DOHH2 (cell line): ENCODE data around the gene PHRF1.

Experiments
- H3F3A ChIP-seq: fragments of 200-600 bp; sonication (generic), shearing (Covaris generic); 2 replicates; pipeline ENCODE4 v1.6.0; 2016; ENCODE audit warnings: antibody characterized with exemption, mild to moderate bottlenecking; ENCODE audit not compliant: control insufficient read depth, insufficient read depth
- H3K27ac ChIP-seq: fragments of 200-600 bp; sonication (generic); 2 replicates; pipeline ENCODE4 v1.5.1; 2014; ENCODE audit warnings: low read depth, mild to moderate bottlenecking, low read length, moderate library complexity
- H3K27me3 ChIP-seq: fragments of 200-600 bp; sonication (generic); 2 replicates; pipeline ENCODE4 v1.6.1; 2014; ENCODE audit warnings: mild to moderate bottlenecking, low read length, mixed read lengths; ENCODE audit not compliant: control insufficient read depth
- H3K36me3 ChIP-seq: fragments of 200-600 bp; sonication (generic); 2 replicates; pipeline ENCODE4 v1.6.1; 2014; ENCODE audit warnings: mild to moderate bottlenecking, low read length, moderate library complexity, mixed read lengths; ENCODE audit not compliant: control insufficient read depth
- H3K4me1 ChIP-seq: fragments of 200-600 bp; sonication (generic); 2 replicates; pipeline ENCODE4 v1.6.1; 2014; ENCODE audit warnings: mild to moderate bottlenecking, low read length, mixed read lengths; ENCODE audit not compliant: control insufficient read depth
- H3K4me2 ChIP-seq: fragments of 200-600 bp; sonication (generic); 2 replicates; pipeline ENCODE4 v1.6.0; 2014; ENCODE audit warnings: mild to moderate bottlenecking, low read length, moderate library complexity
- H3K4me3 ChIP-seq: fragments of 200-600 bp; sonication (generic); 2 replicates; pipeline ENCODE4 v1.5.1; 2014; ENCODE audit warnings: mild to moderate bottlenecking, low read length, mixed read lengths
- H3K79me2 ChIP-seq: fragments of 200-600 bp; sonication (generic); 2 replicates; pipeline ENCODE4 v1.6.1; 2014; ENCODE audit warnings: mild to moderate bottlenecking, low read length, mixed read lengths; ENCODE audit not compliant: control insufficient read depth
- H3K9me2 ChIP-seq: fragments of 200-600 bp; sonication (generic); replicated peaks from 2 replicates; pipeline ENCODE4 v1.6.1; 2014; ENCODE audit warnings: mild to moderate bottlenecking, low read length, mixed read lengths; ENCODE audit not compliant: control insufficient read depth
- H3K9me3 ChIP-seq: fragments of 200-600 bp; sonication (generic); 2 replicates; pipeline ENCODE4 v1.6.1; 2014; ENCODE audit warnings: antibody characterized with exemption, low read length, mixed read lengths; ENCODE audit not compliant: control insufficient read depth, insufficient read depth
- H4K20me1 ChIP-seq: fragments of 200-600 bp; sonication (generic); 2 replicates; pipeline ENCODE4 v1.6.0; 2014; ENCODE audit warnings: low read depth, mild to moderate bottlenecking, antibody characterized with exemption, low read length, moderate library complexity; ENCODE audit not compliant: control insufficient read depth, insufficient read depth
- CTCF ChIP-seq: fragments of 200-600 bp; sonication (generic); IDR thresholded peaks from one replicate; pipeline ENCODE4 v1.5.1; 2014; ENCODE audit warnings: antibody characterized with exemption, mild to moderate bottlenecking, low read depth, low read length; ENCODE audit not compliant: poor library complexity, severe bottlenecking
- EZH2phosphoT487 ChIP-seq: fragments of 200-600 bp; sonication (generic); IDR thresholded peaks from 2 replicates; pipeline ENCODE4 v1.6.1; 2017; ENCODE audit warnings: borderline replicate concordance, mild to moderate bottlenecking, antibody characterized with exemption, low read length, moderate library complexity, mixed read lengths

PHRF1 gene

GRCh38 chr11:592501-592900 lies 16.2 kb downstream of the PHRF1 start:
- Histone ChIP-seq H3K36me3 (peaks cover 87% of the 10 kb centered on the region), H3F3A (no peaks in the 10 kb centered on the region), H3K9me3 (no peaks in the 10 kb centered on the region), H3K9me2 (no peaks in the 10 kb centered on the region), H3K27ac (no peak overlapping the region), H3K79me2 (peaks cover 31% of the 10 kb centered on the region), H3K4me1 (no peaks in the 10 kb centered on the region), H3K4me2 (no peak overlapping the region), H4K20me1 (peaks cover 6% of the 10 kb centered on the region; the same call in 1 of the 2 replicates), H3K4me3 (no peak overlapping the region), H3K27me3 (no peaks in the 10 kb centered on the region)
- TF ChIP-seq EZH2phosphoT487 (no peak), CTCF (no peak)

- TF ChIP-seq EZH2phosphoT487 (no peak), CTCF (no peak)
- no peaks in the 10 kb centered on the region for H3K9me2 ChIP-seq
- H3K4me1 ChIP-seq: no peaks in the 10 kb centered on the region
- H3K79me2 ChIP-seq: peaks cover 27% of the 10 kb centered on the region
- peaks cover 6% of the 10 kb centered on the region; the same call in 1 of the 2 replicates for H4K20me1 ChIP-seq
- no peak overlapping the region for H3K4me3 ChIP-seq
- H3K4me2 ChIP-seq: no peak overlapping the region
- no peaks in the 10 kb centered on the region for H3K27me3 ChIP-seq
- H3K36me3 ChIP-seq: peaks cover 87% of the 10 kb centered on the region
- H3F3A ChIP-seq: no peaks in the 10 kb centered on the region
- no peak overlapping the region for H3K27ac ChIP-seq
- no peaks in the 10 kb centered on the region for H3K9me3 ChIP-seq
These were observed 16.6 kb downstream of the PHRF1 start for GRCh38 chr11:592918-593317.

GRCh38 chr11:593347-593746 lies 17.1 kb downstream of the PHRF1 start:
- no peaks in the 10 kb centered on the region for H3K9me2 ChIP-seq
- no peak overlapping the region for H3K4me3 ChIP-seq
- H4K20me1 ChIP-seq: peaks cover 6% of the 10 kb centered on the region; the same call in 1 of the 2 replicates
- peaks cover 23% of the 10 kb centered on the region for H3K79me2 ChIP-seq
- no peaks in the 10 kb centered on the region for H3F3A ChIP-seq
- H3K9me3 ChIP-seq: no peaks in the 10 kb centered on the region
- H3K4me2 ChIP-seq: no peak overlapping the region
- no peaks in the 10 kb centered on the region for H3K27me3 ChIP-seq
- no peak for TF ChIP-seq CTCF
- no peak for TF ChIP-seq EZH2phosphoT487
- H3K36me3 ChIP-seq: peaks cover 88% of the 10 kb centered on the region
- no peak overlapping the region for H3K27ac ChIP-seq
- H3K4me1 ChIP-seq: no peaks in the 10 kb centered on the region

- H3K27me3 ChIP-seq: no peaks in the 10 kb centered on the region
- H3K4me3 ChIP-seq: no peak overlapping the region
- no peaks in the 10 kb centered on the region for H3K9me2 ChIP-seq
- no peaks in the 10 kb centered on the region for H3F3A ChIP-seq
- H3K27ac ChIP-seq: no peak overlapping the region
- no peaks in the 10 kb centered on the region for H3K4me1 ChIP-seq
- peaks cover 85% of the 10 kb centered on the region for H3K36me3 ChIP-seq
- H3K9me3 ChIP-seq: no peaks in the 10 kb centered on the region
- peaks cover 10% of the 10 kb centered on the region for H3K79me2 ChIP-seq
- peaks cover 4% of the 10 kb centered on the region; the same call in 1 of the 2 replicates for H4K20me1 ChIP-seq
- TF ChIP-seq EZH2phosphoT487 (no peak), CTCF (no peak)
- no peak overlapping the region for H3K4me2 ChIP-seq
These were observed 19.1 kb downstream of the PHRF1 start for GRCh38 chr11:595400-595799.
